ENCODE data around the gene TRIP11.
"Not testable (repeated sequence)": the region's sequence is repeated elsewhere in the genome, so short reads cannot be mapped to it uniquely, and the experiment has no call there.

The TRIP11 gene

GRCh38 chr14:92058006-92058917 is 18.4 kb upstream of the TRIP11 start:
- no peaks in the 10 kb centered on the region for H3K9me3 ChIP-seq (ENCODE audit: low read length)
- no peak for TF ChIP-seq CTCF (IDR thresholded peaks at IDR 0.05; ENCODE audit: low read length)
- no peak overlapping the region for H3K4me3 ChIP-seq (ENCODE audit: low read depth, low read length, poor library complexity, severe bottlenecking)
- H3K4me1 ChIP-seq (ENCODE audit: insufficient read depth, low read length, severe bottlenecking): no peaks in the 10 kb centered on the region
- H3F3A ChIP-seq (ENCODE audit: insufficient read depth, low read length): no peaks in the 10 kb centered on the region
- no peak overlapping the region for H3K27ac ChIP-seq (ENCODE audit: low read depth, low read length, poor library complexity, severe bottlenecking)
- H3K36me3 ChIP-seq (ENCODE audit: insufficient read depth, low read length): peaks cover 4% of the 10 kb centered on the region
- no peaks in the 10 kb centered on the region for H3K27me3 ChIP-seq (ENCODE audit: insufficient read depth, low read length)
- H2AFZ ChIP-seq (ENCODE audit: low read length): no peak overlapping the region
- H3K79me2 ChIP-seq (ENCODE audit: insufficient read depth, low read length): no peaks in the 10 kb centered on the region
- H3K9me2 ChIP-seq (ENCODE audit: low read depth, low read length): no peaks in the 10 kb centered on the region
- no peaks in the 10 kb centered on the region for H4K20me1 ChIP-seq (ENCODE audit: insufficient read depth, low read length)
- H3K9ac ChIP-seq (ENCODE audit: low read length): no peak overlapping the region
- H3K4me2 ChIP-seq (ENCODE audit: low read length): no peak overlapping the region

DNA sequence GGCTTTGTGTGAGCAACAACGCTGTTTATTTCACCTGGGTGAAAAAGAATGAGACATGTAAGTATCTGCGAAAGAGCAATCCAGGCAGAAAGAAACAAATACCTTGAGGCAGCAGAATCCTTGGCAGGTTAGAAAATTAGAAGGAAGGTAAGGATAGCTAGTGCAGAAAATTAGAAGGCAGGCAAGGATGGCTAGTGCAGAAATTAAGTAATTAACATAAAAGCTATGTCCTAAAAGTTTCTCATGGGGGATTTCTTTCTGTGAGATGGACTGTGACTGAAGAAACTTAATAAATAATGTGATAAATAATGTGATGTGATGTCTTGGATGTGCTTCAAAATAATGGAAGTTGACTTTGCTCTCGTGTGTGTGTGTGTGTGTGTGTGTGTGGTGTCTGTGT is 9.9 kb upstream of the TRIP11 start:
- Histone ChIP-seq H3K36me3 (ENCODE audit: insufficient read depth, low read length) (no peaks in the 10 kb centered on the region), H3K4me1 (ENCODE audit: insufficient read depth, low read length, severe bottlenecking) (no peaks in the 10 kb centered on the region), H2AFZ (ENCODE audit: low read length) (no peak overlapping the region), H3K9me2 (ENCODE audit: low read depth, low read length) (no peaks in the 10 kb centered on the region), H3K4me2 (ENCODE audit: low read length) (no peak overlapping the region), H3K9me3 (ENCODE audit: low read length) (no peaks in the 10 kb centered on the region), H4K20me1 (ENCODE audit: insufficient read depth, low read length) (no peaks in the 10 kb centered on the region), H3F3A (ENCODE audit: insufficient read depth, low read length) (no peaks in the 10 kb centered on the region), H3K9ac (ENCODE audit: low read length) (no peak overlapping the region), H3K27ac (ENCODE audit: low read depth, low read length, poor library complexity, severe bottlenecking) (no peak overlapping the region), H3K4me3 (ENCODE audit: low read depth, low read length, poor library complexity, severe bottlenecking) (no peak overlapping the region), H3K27me3 (ENCODE audit: insufficient read depth, low read length) (no peaks in the 10 kb centered on the region), H3K79me2 (ENCODE audit: insufficient read depth, low read length) (no peaks in the 10 kb centered on the region)
- TF ChIP-seq CTCF (IDR thresholded peaks at IDR 0.05; ENCODE audit: low read length) (no peak), EZH2 (IDR thresholded peaks at IDR 0.05; ENCODE audit: borderline replicate concordance, low read length) (no peak)

DNA sequence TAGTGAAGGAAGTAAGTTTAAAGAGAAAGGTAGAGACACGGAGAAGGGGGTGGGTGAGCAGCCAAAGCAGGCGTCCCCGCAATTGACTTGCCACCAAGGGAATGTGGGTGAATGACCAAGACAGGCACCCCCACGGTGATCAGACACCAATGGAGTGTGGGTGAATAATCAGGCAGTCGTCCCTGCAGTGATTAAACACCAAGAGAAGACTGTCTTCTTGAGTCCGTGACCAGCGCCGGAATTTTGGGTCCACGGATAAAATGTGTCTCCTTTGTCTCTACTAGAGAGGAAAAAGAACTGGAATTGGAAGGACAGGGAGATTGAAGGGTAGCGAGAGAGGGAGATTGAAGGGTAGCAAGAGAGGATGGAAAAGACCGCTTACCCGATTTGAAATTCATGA is 9.4 kb upstream of the TRIP11 start:
- not testable (repeated sequence) for H2AFZ ChIP-seq (ENCODE audit: low read length); H3F3A ChIP-seq (ENCODE audit: insufficient read depth, low read length); H3K36me3 ChIP-seq (ENCODE audit: insufficient read depth, low read length); H3K4me1 ChIP-seq (ENCODE audit: insufficient read depth, low read length, severe bottlenecking); H3K27me3 ChIP-seq (ENCODE audit: insufficient read depth, low read length); H3K9ac ChIP-seq (ENCODE audit: low read length); H3K4me2 ChIP-seq (ENCODE audit: low read length); H3K9me3 ChIP-seq (ENCODE audit: low read length); H3K4me3 ChIP-seq (ENCODE audit: low read depth, low read length, poor library complexity, severe bottlenecking); H3K9me2 ChIP-seq (ENCODE audit: low read depth, low read length); H4K20me1 ChIP-seq (ENCODE audit: insufficient read depth, low read length); H3K79me2 ChIP-seq (ENCODE audit: insufficient read depth, low read length); H3K27ac ChIP-seq (ENCODE audit: low read depth, low read length, poor library complexity, severe bottlenecking)

DNA sequence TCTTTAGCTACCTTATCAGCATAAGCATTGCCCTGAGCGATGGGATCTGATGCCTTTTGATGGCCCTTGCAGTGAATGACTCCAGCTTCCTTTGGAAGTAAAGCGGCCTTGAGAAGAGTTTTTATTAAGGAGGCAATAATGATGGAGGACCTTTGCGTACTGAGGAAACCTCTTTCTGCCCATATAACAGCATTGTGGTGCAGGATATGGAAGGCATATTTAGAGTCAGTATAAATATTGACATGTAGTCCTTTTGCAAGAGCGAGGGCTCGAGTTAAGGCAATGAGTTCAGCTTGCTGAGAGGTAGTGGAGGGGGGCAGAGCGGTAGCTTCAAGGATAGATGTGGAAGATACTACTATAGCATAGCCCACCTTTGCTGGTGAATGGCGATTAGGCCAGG is 6.0 kb upstream of the TRIP11 start:
- not testable (repeated sequence) for H3K36me3 ChIP-seq (ENCODE audit: insufficient read depth, low read length); H3K9me2 ChIP-seq (ENCODE audit: low read depth, low read length); H3K4me2 ChIP-seq (ENCODE audit: low read length); H3K9ac ChIP-seq (ENCODE audit: low read length); H2AFZ ChIP-seq (ENCODE audit: low read length); H3K9me3 ChIP-seq (ENCODE audit: low read length); H3K27me3 ChIP-seq (ENCODE audit: insufficient read depth, low read length); H3F3A ChIP-seq (ENCODE audit: insufficient read depth, low read length); H3K27ac ChIP-seq (ENCODE audit: low read depth, low read length, poor library complexity, severe bottlenecking); H4K20me1 ChIP-seq (ENCODE audit: insufficient read depth, low read length); H3K79me2 ChIP-seq (ENCODE audit: insufficient read depth, low read length); H3K4me1 ChIP-seq (ENCODE audit: insufficient read depth, low read length, severe bottlenecking); H3K4me3 ChIP-seq (ENCODE audit: low read depth, low read length, poor library complexity, severe bottlenecking)

- not testable (repeated sequence) for H3K4me2 ChIP-seq (ENCODE audit: low read length); H3F3A ChIP-seq (ENCODE audit: insufficient read depth, low read length); H2AFZ ChIP-seq (ENCODE audit: low read length); H3K4me3 ChIP-seq (ENCODE audit: low read depth, low read length, poor library complexity, severe bottlenecking); H3K9me2 ChIP-seq (ENCODE audit: low read depth, low read length); H3K27ac ChIP-seq (ENCODE audit: low read depth, low read length, poor library complexity, severe bottlenecking); H3K36me3 ChIP-seq (ENCODE audit: insufficient read depth, low read length); H3K27me3 ChIP-seq (ENCODE audit: insufficient read depth, low read length); H4K20me1 ChIP-seq (ENCODE audit: insufficient read depth, low read length); H3K9ac ChIP-seq (ENCODE audit: low read length); H3K9me3 ChIP-seq (ENCODE audit: low read length)
- Histone ChIP-seq H3K4me1 (ENCODE audit: insufficient read depth, low read length, severe bottlenecking) (peaks cover 27% of the 10 kb centered on the region), H3K79me2 (ENCODE audit: insufficient read depth, low read length) (peaks cover 35% of the 10 kb centered on the region)
These were observed 1.9 kb upstream of the TRIP11 start for GRCh38 chr14:92041766-92042165.
